ENCODE measurements around the gene PRR20G.

The PRR20G gene

DNA sequence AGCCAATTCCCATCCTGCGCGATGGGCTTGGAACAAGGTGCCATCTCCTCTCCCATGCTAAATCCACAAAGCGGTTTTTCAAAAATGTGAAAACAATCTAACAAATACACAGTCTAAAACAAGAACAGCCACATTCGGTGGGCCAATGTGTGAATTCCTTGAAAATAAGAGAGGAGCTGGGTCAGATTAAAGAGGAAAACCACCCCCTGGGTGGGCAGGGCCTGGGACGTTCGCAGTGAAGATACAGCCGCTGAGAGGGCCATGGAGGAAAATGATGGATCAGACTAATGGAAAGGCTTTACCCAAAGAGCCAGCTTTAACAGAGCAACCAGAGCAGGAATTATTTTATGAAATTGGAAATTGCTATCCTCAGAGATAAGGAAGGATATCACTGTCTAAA is 27.4 kb downstream of the PRR20G start:
- ATAC-seq, result no peak
- TF ChIP-seq, protein P1, sequence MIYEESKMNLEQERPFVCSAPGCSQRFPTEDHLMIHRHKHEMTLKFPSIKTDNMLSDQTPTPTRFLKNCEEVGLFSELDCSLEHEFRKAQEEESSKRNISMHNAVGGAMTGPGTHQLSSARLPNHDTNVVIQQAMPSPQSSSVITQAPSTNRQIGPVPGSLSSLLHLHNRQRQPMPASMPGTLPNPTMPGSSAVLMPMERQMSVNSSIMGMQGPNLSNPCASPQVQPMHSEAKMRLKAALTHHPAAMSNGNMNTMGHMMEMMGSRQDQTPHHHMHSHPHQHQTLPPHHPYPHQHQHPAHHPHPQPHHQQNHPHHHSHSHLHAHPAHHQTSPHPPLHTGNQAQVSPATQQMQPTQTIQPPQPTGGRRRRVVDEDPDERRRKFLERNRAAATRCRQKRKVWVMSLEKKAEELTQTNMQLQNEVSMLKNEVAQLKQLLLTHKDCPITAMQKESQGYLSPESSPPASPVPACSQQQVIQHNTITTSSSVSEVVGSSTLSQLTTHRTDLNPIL (CRISPR knock-in tag; IDR thresholded peaks at IDR 0.05; ENCODE audit: low read depth), result no peak
- TF ChIP-seq ZC3H10 (CRISPR knock-in tag; IDR thresholded peaks at IDR 0.05), result no peak

DNA sequence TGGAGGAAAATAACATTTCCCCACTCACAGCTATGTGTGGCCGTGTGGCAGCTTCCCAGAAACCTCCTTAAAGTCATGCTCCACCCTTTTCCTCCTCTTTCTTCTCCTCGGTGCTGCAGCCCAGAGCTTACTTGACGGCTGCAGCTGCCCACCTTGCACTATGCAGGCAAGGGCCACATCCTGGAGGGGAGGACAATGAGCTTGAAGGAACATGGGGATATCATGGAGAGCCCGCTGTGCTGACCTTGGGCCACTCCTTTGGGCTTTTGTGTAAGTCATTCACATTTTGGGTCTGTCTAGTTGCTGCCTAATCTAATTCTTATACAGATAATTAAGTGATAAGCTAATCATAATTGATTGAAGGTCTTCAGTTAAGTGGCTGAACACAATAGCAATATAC is 28.0 kb downstream of the PRR20G start:
- TF ChIP-seq, protein P1 (CRISPR knock-in tag; IDR thresholded peaks at IDR 0.05; ENCODE audit: low read depth), result no peak
- TF ChIP-seq OSR1 (CRISPR knock-in tag; IDR thresholded peaks at IDR 0.05) (no peak), GLIS3 (CRISPR knock-in tag; IDR thresholded peaks at IDR 0.05) (no peak), ZNF565 (CRISPR knock-in tag; conservative IDR thresholded peaks at IDR 0.05; ENCODE audit: low read depth) (no peak), ZC3H10 (CRISPR knock-in tag; IDR thresholded peaks at IDR 0.05) (no peak), ISL1 (CRISPR knock-in tag; IDR thresholded peaks at IDR 0.05) (no peak), ZNF8 (CRISPR knock-in tag; IDR thresholded peaks at IDR 0.05) (no peak), TOX (CRISPR knock-in tag; IDR thresholded peaks at IDR 0.05; ENCODE audit: borderline replicate concordance) (no peak), ZFP30 (CRISPR knock-in tag; IDR thresholded peaks at IDR 0.05) (no peak), SNAI2 (CRISPR knock-in tag; IDR thresholded peaks at IDR 0.05) (no peak), ARNTL (CRISPR knock-in tag; IDR thresholded peaks at IDR 0.05; ENCODE audit: borderline replicate concordance, low read depth) (no peak), RARB (CRISPR knock-in tag; IDR thresholded peaks at IDR 0.05) (no peak), TCF4 (CRISPR knock-in tag; IDR thresholded peaks at IDR 0.05; ENCODE audit: borderline replicate concordance) (no peak), CSDC2 (CRISPR knock-in tag; IDR thresholded peaks at IDR 0.05) (no peak), ZNF70 (CRISPR knock-in tag; IDR thresholded peaks at IDR 0.05) (no peak)
- TF ChIP-seq, protein P2, sequence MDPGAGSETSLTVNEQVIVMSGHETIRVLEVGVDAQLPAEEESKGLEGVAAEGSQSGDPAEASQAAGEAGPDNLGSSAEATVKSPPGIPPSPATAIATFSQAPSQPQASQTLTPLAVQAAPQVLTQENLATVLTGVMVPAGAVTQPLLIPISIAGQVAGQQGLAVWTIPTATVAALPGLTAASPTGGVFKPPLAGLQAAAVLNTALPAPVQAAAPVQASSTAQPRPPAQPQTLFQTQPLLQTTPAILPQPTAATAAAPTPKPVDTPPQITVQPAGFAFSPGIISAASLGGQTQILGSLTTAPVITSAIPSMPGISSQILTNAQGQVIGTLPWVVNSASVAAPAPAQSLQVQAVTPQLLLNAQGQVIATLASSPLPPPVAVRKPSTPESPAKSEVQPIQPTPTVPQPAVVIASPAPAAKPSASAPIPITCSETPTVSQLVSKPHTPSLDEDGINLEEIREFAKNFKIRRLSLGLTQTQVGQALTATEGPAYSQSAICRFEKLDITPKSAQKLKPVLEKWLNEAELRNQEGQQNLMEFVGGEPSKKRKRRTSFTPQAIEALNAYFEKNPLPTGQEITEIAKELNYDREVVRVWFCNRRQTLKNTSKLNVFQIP (CRISPR knock-in tag; IDR thresholded peaks at IDR 0.05; ENCODE audit: borderline replicate concordance, low read depth), result no peak
- TF ChIP-seq, protein P3, sequence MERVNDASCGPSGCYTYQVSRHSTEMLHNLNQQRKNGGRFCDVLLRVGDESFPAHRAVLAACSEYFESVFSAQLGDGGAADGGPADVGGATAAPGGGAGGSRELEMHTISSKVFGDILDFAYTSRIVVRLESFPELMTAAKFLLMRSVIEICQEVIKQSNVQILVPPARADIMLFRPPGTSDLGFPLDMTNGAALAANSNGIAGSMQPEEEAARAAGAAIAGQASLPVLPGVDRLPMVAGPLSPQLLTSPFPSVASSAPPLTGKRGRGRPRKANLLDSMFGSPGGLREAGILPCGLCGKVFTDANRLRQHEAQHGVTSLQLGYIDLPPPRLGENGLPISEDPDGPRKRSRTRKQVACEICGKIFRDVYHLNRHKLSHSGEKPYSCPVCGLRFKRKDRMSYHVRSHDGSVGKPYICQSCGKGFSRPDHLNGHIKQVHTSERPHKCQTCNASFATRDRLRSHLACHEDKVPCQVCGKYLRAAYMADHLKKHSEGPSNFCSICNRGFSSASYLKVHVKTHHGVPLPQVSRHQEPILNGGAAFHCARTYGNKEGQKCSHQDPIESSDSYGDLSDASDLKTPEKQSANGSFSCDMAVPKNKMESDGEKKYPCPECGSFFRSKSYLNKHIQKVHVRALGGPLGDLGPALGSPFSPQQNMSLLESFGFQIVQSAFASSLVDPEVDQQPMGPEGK (CRISPR knock-in tag; IDR thresholded peaks at IDR 0.05; ENCODE audit: borderline replicate concordance), result no peak
- TF ChIP-seq, protein P4, sequence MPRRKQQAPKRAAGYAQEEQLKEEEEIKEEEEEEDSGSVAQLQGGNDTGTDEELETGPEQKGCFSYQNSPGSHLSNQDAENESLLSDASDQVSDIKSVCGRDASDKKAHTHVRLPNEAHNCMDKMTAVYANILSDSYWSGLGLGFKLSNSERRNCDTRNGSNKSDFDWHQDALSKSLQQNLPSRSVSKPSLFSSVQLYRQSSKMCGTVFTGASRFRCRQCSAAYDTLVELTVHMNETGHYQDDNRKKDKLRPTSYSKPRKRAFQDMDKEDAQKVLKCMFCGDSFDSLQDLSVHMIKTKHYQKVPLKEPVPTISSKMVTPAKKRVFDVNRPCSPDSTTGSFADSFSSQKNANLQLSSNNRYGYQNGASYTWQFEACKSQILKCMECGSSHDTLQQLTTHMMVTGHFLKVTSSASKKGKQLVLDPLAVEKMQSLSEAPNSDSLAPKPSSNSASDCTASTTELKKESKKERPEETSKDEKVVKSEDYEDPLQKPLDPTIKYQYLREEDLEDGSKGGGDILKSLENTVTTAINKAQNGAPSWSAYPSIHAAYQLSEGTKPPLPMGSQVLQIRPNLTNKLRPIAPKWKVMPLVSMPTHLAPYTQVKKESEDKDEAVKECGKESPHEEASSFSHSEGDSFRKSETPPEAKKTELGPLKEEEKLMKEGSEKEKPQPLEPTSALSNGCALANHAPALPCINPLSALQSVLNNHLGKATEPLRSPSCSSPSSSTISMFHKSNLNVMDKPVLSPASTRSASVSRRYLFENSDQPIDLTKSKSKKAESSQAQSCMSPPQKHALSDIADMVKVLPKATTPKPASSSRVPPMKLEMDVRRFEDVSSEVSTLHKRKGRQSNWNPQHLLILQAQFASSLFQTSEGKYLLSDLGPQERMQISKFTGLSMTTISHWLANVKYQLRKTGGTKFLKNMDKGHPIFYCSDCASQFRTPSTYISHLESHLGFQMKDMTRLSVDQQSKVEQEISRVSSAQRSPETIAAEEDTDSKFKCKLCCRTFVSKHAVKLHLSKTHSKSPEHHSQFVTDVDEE (CRISPR knock-in tag; IDR thresholded peaks at IDR 0.05), result no peak
- no peak for ATAC-seq

DNA sequence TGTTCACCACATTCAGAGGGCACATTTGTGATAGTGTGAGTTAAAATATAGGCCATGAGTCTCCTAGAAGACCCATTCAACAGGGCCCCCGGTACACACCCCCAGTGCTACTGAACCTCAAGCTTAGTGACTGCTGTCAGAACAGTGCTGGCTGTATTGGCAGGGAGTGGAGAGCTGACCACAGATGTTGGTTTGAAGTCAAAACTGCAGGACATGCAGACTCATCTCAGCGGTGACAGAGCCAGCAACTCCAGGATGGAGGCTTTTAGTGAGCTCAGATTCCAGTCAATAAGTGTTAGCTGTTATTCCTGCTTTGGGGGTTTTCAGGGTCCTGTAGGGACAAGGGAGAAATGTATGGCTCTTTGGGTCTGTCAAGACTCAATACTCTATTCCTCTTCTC is 29.1 kb downstream of the PRR20G start:
- no peak for ATAC-seq
- TF ChIP-seq TOX (CRISPR knock-in tag; IDR thresholded peaks at IDR 0.05; ENCODE audit: borderline replicate concordance), result no peak
- no peak for TF ChIP-seq OSR1 (CRISPR knock-in tag; IDR thresholded peaks at IDR 0.05)
- TF ChIP-seq ZNF565 (CRISPR knock-in tag; conservative IDR thresholded peaks at IDR 0.05; ENCODE audit: low read depth), result no peak
- TF ChIP-seq, protein P1 (CRISPR knock-in tag; IDR thresholded peaks at IDR 0.05; ENCODE audit: low read depth), result no peak

All from SK-N-SH treated with all-trans-retinoic acid at 6 μM for 48 hours (cell line).